ENCODE results near the gene SLC30A9. TPM values are rescaled to one million over a fixed set of nuclear protein-coding genes. Genes with fewer than 3 reads are reported as not detected.

The SLC30A9 gene
- total RNA-seq, 2 donors from 2014 or later = 23.8 to 25.8 TPM

- H3K27me3 Mint-ChIP-seq = peaks cover 9% of the 10 kb centered on the region
- no peak for ATAC-seq
- DNase-seq = no peak
- H3K36me3 Mint-ChIP-seq (ENCODE audit: low read depth) = no peaks in the 10 kb centered on the region
- H3K4me3 Mint-ChIP-seq = no peak overlapping the region
- no peak overlapping the region for H3K27ac Mint-ChIP-seq
- H3K4me1 Mint-ChIP-seq = no peaks in the 10 kb centered on the region
- no peaks in the 10 kb centered on the region for H3K9me3 ChIP-seq (ENCODE audit: control insufficient read depth, low read length, poor library complexity, severe bottlenecking)
These were observed 7.6 kb upstream of the SLC30A9 start for GRCh38 chr4:41982716-41983115.

- ATAC-seq = no peak
- no peak for DNase-seq
These were observed 5.2 kb upstream of the SLC30A9 start for GRCh38 chr4:41985151-41985550.

DNA sequence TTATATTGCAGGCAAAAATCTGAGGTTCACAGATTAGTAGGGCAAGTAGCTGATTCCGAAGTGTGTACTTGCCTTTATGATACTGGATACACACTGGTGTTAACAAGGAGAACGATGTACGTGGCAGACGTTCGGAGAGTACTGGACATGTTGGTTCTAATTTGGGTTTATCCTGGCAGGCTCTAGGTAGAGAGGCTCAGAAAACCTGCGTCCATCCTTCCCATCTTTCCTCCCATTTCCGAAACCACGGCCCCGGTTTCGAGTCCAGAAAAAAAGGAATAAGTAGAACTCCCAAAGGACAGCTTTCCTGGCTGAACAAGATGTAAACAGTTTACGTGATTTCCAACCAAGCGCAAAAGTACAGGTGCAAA lies 351 bp upstream of the SLC30A9 start:
- ATAC-seq = peak; percentile 22
- Mint-ChIP-seq H3K36me3 (ENCODE audit: low read depth) (no peaks in the 10 kb centered on the region), H3K27ac (peak overlapping the region; percentile 97), H3K4me3 (peak overlapping the region; percentile 93), H3K27me3 (no peaks in the 10 kb centered on the region), H3K4me1 (peaks cover 18% of the 10 kb centered on the region)
- no peaks in the 10 kb centered on the region for H3K9me3 ChIP-seq (ENCODE audit: control insufficient read depth, low read length, poor library complexity, severe bottlenecking)
- no peak for DNase-seq

More at GRCh38 chr4:41985151-41985550, 5.2 kb upstream of the SLC30A9 start:
- H3K4me1 Mint-ChIP-seq = peaks cover 10% of the 10 kb centered on the region
- H3K27me3 Mint-ChIP-seq = no peaks in the 10 kb centered on the region
- no peak overlapping the region for H3K4me3 Mint-ChIP-seq
- H3K9me3 ChIP-seq (ENCODE audit: control insufficient read depth, low read length, poor library complexity, severe bottlenecking) = no peaks in the 10 kb centered on the region
- H3K27ac Mint-ChIP-seq = no peak overlapping the region
- no peaks in the 10 kb centered on the region for H3K36me3 Mint-ChIP-seq (ENCODE audit: low read depth)

DNA sequence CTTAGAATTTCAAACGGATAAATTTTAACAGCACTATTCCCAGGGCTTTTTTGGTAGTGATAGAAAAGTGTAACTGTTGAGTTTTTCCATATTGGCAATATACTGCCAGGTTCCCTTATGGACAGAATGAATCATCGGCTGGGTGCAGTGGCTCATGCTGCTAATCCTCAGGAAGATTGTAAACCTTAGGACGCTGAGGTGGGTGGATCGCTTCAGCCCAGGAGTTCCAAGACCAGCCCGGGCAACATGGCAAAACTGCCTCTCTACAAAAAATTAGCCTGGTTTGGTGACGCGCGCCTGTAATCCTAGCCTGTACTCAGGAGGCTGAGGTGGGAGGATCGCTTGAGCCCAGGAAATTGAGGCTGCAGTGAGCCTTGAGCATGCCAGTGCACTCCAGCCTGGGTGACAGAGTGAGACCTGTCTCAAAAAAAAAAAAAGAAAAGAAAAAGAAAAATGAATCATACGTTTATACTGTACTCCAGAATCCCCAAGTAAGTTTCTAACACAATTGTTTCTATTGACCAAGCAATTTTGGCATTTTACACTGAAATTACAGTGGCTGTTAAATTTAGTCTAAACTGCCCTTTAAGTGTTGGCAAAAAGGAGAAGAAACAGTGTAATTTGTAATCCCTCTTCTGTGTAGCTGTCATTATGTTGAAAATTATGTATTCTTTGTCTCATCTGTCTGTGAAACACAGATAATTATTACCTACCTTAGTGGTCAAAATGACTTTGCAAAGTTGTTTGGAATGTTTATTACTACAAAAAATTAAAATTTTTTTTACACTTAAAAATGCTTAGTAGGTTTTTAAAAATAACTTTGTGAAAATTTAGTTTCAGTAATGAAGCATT lies 1.8 kb downstream of the SLC30A9 start:
- Mint-ChIP-seq H3K4me3 (no peak overlapping the region), H3K4me1 (peaks cover 26% of the 10 kb centered on the region), H3K27me3 (no peaks in the 10 kb centered on the region), H3K36me3 (ENCODE audit: low read depth) (no peaks in the 10 kb centered on the region), H3K27ac (no peak overlapping the region)
- ATAC-seq (no peak), DNase-seq (no peak)
- H3K9me3 ChIP-seq (ENCODE audit: control insufficient read depth, low read length, poor library complexity, severe bottlenecking) = no peaks in the 10 kb centered on the region

DNA sequence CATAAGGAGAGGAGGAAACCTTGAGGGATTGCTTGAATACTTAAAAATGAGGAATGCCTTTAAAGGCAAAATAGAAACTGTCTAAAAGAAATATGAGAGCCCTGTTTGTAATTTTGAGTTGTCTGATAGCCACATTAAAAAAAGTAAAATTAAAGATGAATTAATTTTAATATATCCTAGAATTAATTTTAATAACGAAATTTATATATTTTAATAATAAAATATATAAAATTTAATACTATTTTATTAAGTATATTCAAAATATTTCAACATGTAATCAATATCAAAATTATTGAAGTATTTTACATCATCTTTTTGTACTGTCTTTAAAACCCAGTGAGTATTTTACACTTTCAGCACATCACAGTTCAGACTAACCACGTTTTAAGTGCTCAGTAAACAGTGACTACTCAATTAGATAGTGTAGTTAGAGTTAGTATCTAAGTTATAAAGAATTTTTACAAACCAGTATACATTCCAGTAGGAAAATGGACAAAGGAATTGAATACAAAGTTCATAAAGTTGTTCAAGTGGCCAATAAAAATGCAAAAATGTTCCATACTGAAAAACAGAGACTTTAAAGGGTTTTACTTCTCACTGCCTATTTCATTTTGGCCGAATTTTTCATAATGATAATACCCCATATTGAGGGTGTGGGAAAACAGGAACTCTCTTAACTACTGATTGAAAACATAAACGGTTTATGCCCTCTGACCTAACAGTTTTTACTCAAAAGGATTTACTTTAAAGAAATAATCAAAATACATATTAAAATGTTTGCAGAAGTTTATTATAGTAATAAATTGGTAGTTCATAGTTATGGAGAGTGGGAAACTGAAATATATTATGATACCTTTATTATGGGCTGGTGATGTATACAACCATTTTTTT lies 2.9 kb downstream of the SLC30A9 start:
- no peak for DNase-seq
- H3K9me3 ChIP-seq (ENCODE audit: control insufficient read depth, low read length, poor library complexity, severe bottlenecking) = no peaks in the 10 kb centered on the region
- Mint-ChIP-seq H3K36me3 (ENCODE audit: low read depth) (peaks cover 3% of the 10 kb centered on the region), H3K4me1 (peaks cover 29% of the 10 kb centered on the region), H3K27me3 (no peaks in the 10 kb centered on the region), H3K4me3 (no peak overlapping the region), H3K27ac (no peak overlapping the region)
- ATAC-seq = no peak

GRCh38 chr4:41994461-41994985 lies 4.2 kb downstream of the SLC30A9 start:
- H3K36me3 Mint-ChIP-seq (ENCODE audit: low read depth) = peaks cover 3% of the 10 kb centered on the region
- H3K4me1 Mint-ChIP-seq = peaks cover 25% of the 10 kb centered on the region
- no peak overlapping the region for H3K4me3 Mint-ChIP-seq
- no peak overlapping the region for H3K27ac Mint-ChIP-seq
- DNase-seq (no peak), ATAC-seq (no peak)
- no peaks in the 10 kb centered on the region for H3K9me3 ChIP-seq (ENCODE audit: control insufficient read depth, low read length, poor library complexity, severe bottlenecking)
- no peaks in the 10 kb centered on the region for H3K27me3 Mint-ChIP-seq

- no peaks in the 10 kb centered on the region for H3K9me3 ChIP-seq (ENCODE audit: control insufficient read depth, low read length, poor library complexity, severe bottlenecking)
- Mint-ChIP-seq H3K36me3 (ENCODE audit: low read depth) (peaks cover 3% of the 10 kb centered on the region), H3K27ac (no peak overlapping the region), H3K4me3 (no peak overlapping the region), H3K4me1 (peaks cover 16% of the 10 kb centered on the region), H3K27me3 (no peaks in the 10 kb centered on the region)
- no peak for DNase-seq
- ATAC-seq = no peak
These were observed 7.7 kb downstream of the SLC30A9 start for GRCh38 chr4:41998019-41998418.

GRCh38 chr4:41999321-41999720 lies 9.0 kb downstream of the SLC30A9 start:
- peaks cover 27% of the 10 kb centered on the region for H3K4me1 Mint-ChIP-seq
- no peak for DNase-seq
- H3K27me3 Mint-ChIP-seq = no peaks in the 10 kb centered on the region
- H3K27ac Mint-ChIP-seq = no peak overlapping the region
- H3K4me3 Mint-ChIP-seq = no peak overlapping the region
- H3K36me3 Mint-ChIP-seq (ENCODE audit: low read depth) = peaks cover 3% of the 10 kb centered on the region
- no peak for ATAC-seq
- H3K9me3 ChIP-seq (ENCODE audit: control insufficient read depth, low read length, poor library complexity, severe bottlenecking) = no peaks in the 10 kb centered on the region

GRCh38 chr4:42008011-42008786 lies 17.9 kb downstream of the SLC30A9 start:
- DNase-seq (no peak), ATAC-seq (no peak)
- Mint-ChIP-seq H3K4me1 (peaks cover 44% of the 10 kb centered on the region), H3K36me3 (ENCODE audit: low read depth) (peaks cover 18% of the 10 kb centered on the region), H3K4me3 (no peak overlapping the region), H3K27me3 (no peaks in the 10 kb centered on the region), H3K27ac (no peak overlapping the region)
- no peaks in the 10 kb centered on the region for H3K9me3 ChIP-seq (ENCODE audit: control insufficient read depth, low read length, poor library complexity, severe bottlenecking)

GRCh38 chr4:42015438-42015837 lies 25.1 kb downstream of the SLC30A9 start:
- no peak for DNase-seq
- H3K27ac Mint-ChIP-seq = peak overlapping the region; percentile 39
- H3K4me3 Mint-ChIP-seq = no peak overlapping the region
- peaks cover 36% of the 10 kb centered on the region for H3K4me1 Mint-ChIP-seq
- H3K27me3 Mint-ChIP-seq = no peaks in the 10 kb centered on the region
- ATAC-seq = no peak
- H3K36me3 Mint-ChIP-seq (ENCODE audit: low read depth) = peaks cover 10% of the 10 kb centered on the region
- no peaks in the 10 kb centered on the region for H3K9me3 ChIP-seq (ENCODE audit: control insufficient read depth, low read length, poor library complexity, severe bottlenecking)

GRCh38 chr4:42018451-42018850 lies 28.1 kb downstream of the SLC30A9 start:
- DNase-seq (no peak), ATAC-seq (no peak)
- H3K9me3 ChIP-seq (ENCODE audit: control insufficient read depth, low read length, poor library complexity, severe bottlenecking) = no peaks in the 10 kb centered on the region
- Mint-ChIP-seq H3K36me3 (ENCODE audit: low read depth) (peaks cover 8% of the 10 kb centered on the region), H3K4me1 (peaks cover 22% of the 10 kb centered on the region), H3K4me3 (no peak overlapping the region), H3K27ac (no peak overlapping the region), H3K27me3 (no peaks in the 10 kb centered on the region)

- H3K9me3 ChIP-seq (ENCODE audit: control insufficient read depth, low read length, poor library complexity, severe bottlenecking) = no peaks in the 10 kb centered on the region
- ATAC-seq (no peak), DNase-seq (no peak)
- Mint-ChIP-seq H3K4me1 (peaks cover 2% of the 10 kb centered on the region), H3K4me3 (no peak overlapping the region), H3K27me3 (no peaks in the 10 kb centered on the region), H3K36me3 (ENCODE audit: low read depth) (peaks cover 4% of the 10 kb centered on the region), H3K27ac (no peak overlapping the region)
These were observed 58.1 kb downstream of the SLC30A9 start for GRCh38 chr4:42048394-42048793.

All from T-helper 17 cell (primary cell).